A673 (cell line): ENCODE measurements around the gene PARPBP. TPM values are rescaled to one million over a fixed set of nuclear protein-coding genes. Genes with fewer than 3 reads are reported as not detected.
A peak's percentile ranks its signal among the peaks of the same experiment; 100 is the strongest.
"Not testable (repeated sequence)": the region's sequence is repeated elsewhere in the genome, so short reads cannot be mapped to it uniquely, and the experiment has no call there.

Experiments used
- BruUV-seq: library from RNA; stranded (reverse); fragments of 400-500 nt; replicated peaks from 2 replicates; lab custom pipeline; 2021; lab: Mats Ljungman, UMichigan
- CTCF ChIA-PET: fragments of 300-600 bp; sonication (Branson Sonifier 250); formaldehyde crosslinking; loops from one replicate; lab custom pipeline; 2022; ENCODE audit warnings: antibody characterized with exemption; lab: Charles Lee
- POLR2A ChIA-PET: fragments of 300-600 bp; sonication (Branson Sonifier 250); formaldehyde crosslinking; loops from one replicate; lab custom pipeline; 2022; ENCODE audit warnings: antibody characterized with exemption; ENCODE audit not compliant: low non-redundant PET; lab: Charles Lee
- DNase-seq: peaks from one replicate; pipeline ENCODE4 v3.0.0-alpha.2; 2015; ENCODE audit warnings: low spot score
- H3K27ac ChIP-seq: fragments of 200-600 bp; sonication (generic); 2 replicates; pipeline ENCODE4 v1.5.1; 2016; ENCODE audit warnings: mixed run types, low read depth, mild to moderate bottlenecking, mixed read lengths, antibody characterized with exemption, low read length; ENCODE audit not compliant: poor library complexity, severe bottlenecking
- H3K27me3 ChIP-seq: fragments of 200-600 bp; sonication (generic); replicated peaks from 2 replicates; pipeline ENCODE4 v1.6.1; 2017; ENCODE audit warnings: mixed run types, low read depth, mild to moderate bottlenecking, mixed read lengths, antibody characterized with exemption, low read length; ENCODE audit not compliant: insufficient read depth, poor library complexity
- H3K36me3 ChIP-seq: fragments of 200-600 bp; sonication (generic); 2 replicates; pipeline ENCODE4 v1.6.1; 2016; ENCODE audit warnings: mixed run types, mild to moderate bottlenecking, mixed read lengths, antibody characterized with exemption, low read length; ENCODE audit not compliant: insufficient read depth, poor library complexity, severe bottlenecking
- H3K4me1 ChIP-seq: fragments of 200-600 bp; sonication (generic); 2 replicates; pipeline ENCODE4 v1.6.1; 2017; ENCODE audit warnings: mixed run types, mild to moderate bottlenecking, mixed read lengths, antibody characterized with exemption, low read length; ENCODE audit not compliant: insufficient read depth, poor library complexity, severe bottlenecking
- H3K4me3 ChIP-seq: fragments of 200-600 bp; sonication (generic); 2 replicates; pipeline ENCODE4 v1.5.1; 2016; ENCODE audit warnings: low read depth, mixed run types, mild to moderate bottlenecking, mixed read lengths, low read length; ENCODE audit not compliant: poor library complexity, severe bottlenecking
- H3K9me3 ChIP-seq: fragments of 200-600 bp; sonication (generic); 2 replicates; pipeline ENCODE4 v1.6.1; 2016; ENCODE audit warnings: mixed run types, low read depth, mild to moderate bottlenecking, mixed read lengths, antibody characterized with exemption, low read length; ENCODE audit not compliant: poor library complexity, severe bottlenecking
- CTCF ChIP-seq: fragments of 300-800, 200-600 bp; sonication (generic); conservative IDR thresholded peaks from 2 replicates; pipeline ENCODE4 v1.5.1; 2017; ENCODE audit warnings: low read depth, mild to moderate bottlenecking, antibody characterized with exemption, low read length, moderate library complexity, mixed read lengths
- EZH2 ChIP-seq: fragments of 200-600 bp; sonication (generic); IDR thresholded peaks from 2 replicates; pipeline ENCODE4 v1.6.1; 2017; ENCODE audit warnings: borderline replicate concordance, low read depth, mild to moderate bottlenecking, mixed read lengths, antibody characterized with exemption, low read length; ENCODE audit not compliant: poor library complexity, severe bottlenecking
- intact Hi-C: fragments of 100-400 bp; cut with micrococcal nuclease; formaldehyde crosslinking; loops from one replicate; pipeline ENCODE4 v1.10.0; 2022; ENCODE audit not compliant: unreplicated experiment
- total RNA-seq: library from RNA; stranded (reverse); gene quantifications from 2 replicates; pipeline ENCODE4 v1.2.3, GENCODE V29; 2021

The PARPBP gene
- total RNA-seq, 1 experiment from 2014 or later: 43.0 TPM

GRCh38 chr12:102120564-102120873 lies 536 bp downstream of the PARPBP start:
- intact Hi-C loops: no loop called here
- Histone ChIP-seq H3K4me3 (peak overlapping the region; percentile 91), H3K36me3 (peaks cover 25% of the 10 kb centered on the region), H3K4me1 (peaks cover 8% of the 10 kb centered on the region), H3K9me3 (no peaks in the 10 kb centered on the region), H3K27ac (peak overlapping the region; percentile 92), H3K27me3 (no peaks in the 10 kb centered on the region)
- no peak for DNase-seq
- TF ChIP-seq CTCF (no peak), EZH2 (no peak)
- no TSS peak for BruUV-seq
- ChIA-PET POLR2A (no interaction called here), CTCF (interaction anchor here (1.0 kb wide), 1 partner anchor 364 kb away, joined by 3 read pairs; no protein-coding TSS in a partner anchor)

GRCh38 chr12:102120886-102121285 lies 903 bp downstream of the PARPBP start:
- Histone ChIP-seq H3K4me1 (peaks cover 8% of the 10 kb centered on the region), H3K9me3 (no peaks in the 10 kb centered on the region), H3K36me3 (peaks cover 24% of the 10 kb centered on the region), H3K4me3 (peak overlapping the region; percentile 91), H3K27ac (peak overlapping the region; percentile 92), H3K27me3 (no peaks in the 10 kb centered on the region)
- TF ChIP-seq EZH2 (no peak), CTCF (no peak)
- ChIA-PET CTCF (interaction anchor here (1.0 kb wide), 1 partner anchor 364 kb away, joined by 3 read pairs; no protein-coding TSS in a partner anchor), POLR2A (interaction anchor here (0.7 kb wide), 1 partner anchor 27 kb away, joined by 9 read pairs; no protein-coding TSS in a partner anchor)
- BruUV-seq: TSS peak; percentile 56
- intact Hi-C loops: no loop called here
- peak; percentile 19 for DNase-seq

- Histone ChIP-seq H3K36me3 (peaks cover 20% of the 10 kb centered on the region), H3K4me3 (peak overlapping the region; percentile 91)
- intact Hi-C loops, H3K27ac ChIP-seq, DNase-seq, BruUV-seq, H3K4me1 ChIP-seq, H3K27me3 ChIP-seq, CTCF ChIA-PET, H3K9me3 ChIP-seq: not testable (repeated sequence)
- POLR2A ChIA-PET: interaction anchor here (0.7 kb wide), 1 partner anchor 27 kb away, joined by 9 read pairs; no protein-coding TSS in a partner anchor
Observed at GRCh38 chr12:102121328-102121727, 1.3 kb downstream of the PARPBP start.

GRCh38 chr12:102130720-102131119 lies 10.7 kb downstream of the PARPBP start:
- POLR2A ChIA-PET, H3K4me3 ChIP-seq, H3K27me3 ChIP-seq, CTCF ChIA-PET, BruUV-seq, H3K9me3 ChIP-seq, DNase-seq, intact Hi-C loops, H3K27ac ChIP-seq, H3K4me1 ChIP-seq: not testable (repeated sequence)
- H3K36me3 ChIP-seq: peaks cover 11% of the 10 kb centered on the region

- H3K4me3 ChIP-seq, H3K27me3 ChIP-seq, BruUV-seq, DNase-seq, H3K4me1 ChIP-seq, CTCF ChIA-PET, H3K27ac ChIP-seq, POLR2A ChIA-PET, H3K9me3 ChIP-seq, intact Hi-C loops: not testable (repeated sequence)
- H3K36me3 ChIP-seq: peaks cover 11% of the 10 kb centered on the region
Observed at GRCh38 chr12:102131442-102131841, 11.5 kb downstream of the PARPBP start.

GRCh38 chr12:102137619-102138018 lies 17.6 kb downstream of the PARPBP start:
- H3K4me3 ChIP-seq, H3K27ac ChIP-seq, H3K9me3 ChIP-seq, POLR2A ChIA-PET, BruUV-seq, CTCF ChIA-PET, intact Hi-C loops, DNase-seq, H3K27me3 ChIP-seq, H3K36me3 ChIP-seq, H3K4me1 ChIP-seq: not testable (repeated sequence)
